ENCODE results near the gene FNBP1. TPM values are rescaled to one million over a fixed set of nuclear protein-coding genes. Genes with fewer than 3 reads are reported as not detected.

The FNBP1 gene
- total RNA-seq, 1 experiment from 2014 or later, result 43.6 TPM

GRCh38 chr9:130034570-130034969 is 8.4 kb downstream of the FNBP1 start (continued):
- no peak for TF ChIP-seq ATF6 (CRISPR knock-in tag; IDR thresholded peaks at IDR 0.05)
- no peak for TF ChIP-seq ZNF138 (CRISPR knock-in tag; conservative IDR thresholded peaks at IDR 0.05)
- no peak for TF ChIP-seq SMAD3 (CRISPR knock-in tag; IDR thresholded peaks at IDR 0.05; ENCODE audit: borderline replicate concordance)

- Mint-ChIP-seq H3K36me3 (no peaks in the 10 kb centered on the region), H3K9me3 (no peaks in the 10 kb centered on the region), H3K4me1 (no peaks in the 10 kb centered on the region), H3K27ac (no peak overlapping the region), H3K27me3 (ENCODE audit: low read depth) (no peaks in the 10 kb centered on the region), H3K4me3 (no peak overlapping the region)
- ChIA-PET POLR2A (interaction anchor here (0.6 kb wide), 1 partner anchor 93 kb away, joined by 4 read pairs; no protein-coding TSS in a partner anchor), CTCF (no interaction called here)
- ATAC-seq (no peak), DNase-seq (ENCODE audit: low spot score) (no peak)
- TF ChIP-seq ATF6 (CRISPR knock-in tag; IDR thresholded peaks at IDR 0.05) (no peak), PREB (CRISPR knock-in tag; IDR thresholded peaks at IDR 0.05; ENCODE audit: borderline replicate concordance) (no peak), NFYB (CRISPR knock-in tag; conservative IDR thresholded peaks at IDR 0.05; ENCODE audit: low read depth) (no peak), STAT6 (CRISPR knock-in tag; conservative IDR thresholded peaks at IDR 0.05; ENCODE audit: low read depth) (no peak), JUN (CRISPR knock-in tag; IDR thresholded peaks at IDR 0.05) (no peak), ZNF263 (CRISPR knock-in tag; IDR thresholded peaks at IDR 0.05; ENCODE audit: low read depth) (no peak), SMAD3 (CRISPR knock-in tag; IDR thresholded peaks at IDR 0.05; ENCODE audit: borderline replicate concordance) (no peak), ZNF671 (CRISPR knock-in tag; IDR thresholded peaks at IDR 0.05) (no peak), OVOL2 (CRISPR knock-in tag; IDR thresholded peaks at IDR 0.05; ENCODE audit: borderline replicate concordance) (no peak), ZNF532 (CRISPR knock-in tag; IDR thresholded peaks at IDR 0.05; ENCODE audit: borderline replicate concordance) (no peak), ATF3 (CRISPR knock-in tag; conservative IDR thresholded peaks at IDR 0.05) (no peak), ZNF138 (CRISPR knock-in tag; conservative IDR thresholded peaks at IDR 0.05) (no peak), CBFB (CRISPR knock-in tag; IDR thresholded peaks at IDR 0.05; ENCODE audit: low read depth) (no peak), NR3C1 (CRISPR knock-in tag; conservative IDR thresholded peaks at IDR 0.05; ENCODE audit: low read depth) (no peak), IRF2 (CRISPR knock-in tag; IDR thresholded peaks at IDR 0.05; ENCODE audit: borderline replicate concordance, low read depth) (no peak), ELF4 (CRISPR knock-in tag; IDR thresholded peaks at IDR 0.05; ENCODE audit: low read depth) (no peak)
Measured at GRCh38 chr9:130030651-130031127, 12.3 kb downstream of the FNBP1 start.
